ENCODE measurements around the gene SFXN4. TPM values are rescaled to one million over a fixed set of nuclear protein-coding genes. Genes with fewer than 3 reads are reported as not detected.
"Not testable (repeated sequence)": the region's sequence is repeated elsewhere in the genome, so short reads cannot be mapped to it uniquely, and the experiment has no call there.

Gene SFXN4
- total RNA-seq, 1 donor from 2014 or later: 52.7 TPM

- H3K27ac ChIP-seq (replicated peaks): no peak overlapping the region
- TF ChIP-seq, protein P1, sequence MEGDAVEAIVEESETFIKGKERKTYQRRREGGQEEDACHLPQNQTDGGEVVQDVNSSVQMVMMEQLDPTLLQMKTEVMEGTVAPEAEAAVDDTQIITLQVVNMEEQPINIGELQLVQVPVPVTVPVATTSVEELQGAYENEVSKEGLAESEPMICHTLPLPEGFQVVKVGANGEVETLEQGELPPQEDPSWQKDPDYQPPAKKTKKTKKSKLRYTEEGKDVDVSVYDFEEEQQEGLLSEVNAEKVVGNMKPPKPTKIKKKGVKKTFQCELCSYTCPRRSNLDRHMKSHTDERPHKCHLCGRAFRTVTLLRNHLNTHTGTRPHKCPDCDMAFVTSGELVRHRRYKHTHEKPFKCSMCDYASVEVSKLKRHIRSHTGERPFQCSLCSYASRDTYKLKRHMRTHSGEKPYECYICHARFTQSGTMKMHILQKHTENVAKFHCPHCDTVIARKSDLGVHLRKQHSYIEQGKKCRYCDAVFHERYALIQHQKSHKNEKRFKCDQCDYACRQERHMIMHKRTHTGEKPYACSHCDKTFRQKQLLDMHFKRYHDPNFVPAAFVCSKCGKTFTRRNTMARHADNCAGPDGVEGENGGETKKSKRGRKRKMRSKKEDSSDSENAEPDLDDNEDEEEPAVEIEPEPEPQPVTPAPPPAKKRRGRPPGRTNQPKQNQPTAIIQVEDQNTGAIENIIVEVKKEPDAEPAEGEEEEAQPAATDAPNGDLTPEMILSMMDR (IDR thresholded peaks at IDR 0.05; ENCODE audit: borderline replicate concordance): no peak
These were observed 18.3 kb upstream of the SFXN4 start for GRCh38 chr10:119183664-119184412.

DNA sequence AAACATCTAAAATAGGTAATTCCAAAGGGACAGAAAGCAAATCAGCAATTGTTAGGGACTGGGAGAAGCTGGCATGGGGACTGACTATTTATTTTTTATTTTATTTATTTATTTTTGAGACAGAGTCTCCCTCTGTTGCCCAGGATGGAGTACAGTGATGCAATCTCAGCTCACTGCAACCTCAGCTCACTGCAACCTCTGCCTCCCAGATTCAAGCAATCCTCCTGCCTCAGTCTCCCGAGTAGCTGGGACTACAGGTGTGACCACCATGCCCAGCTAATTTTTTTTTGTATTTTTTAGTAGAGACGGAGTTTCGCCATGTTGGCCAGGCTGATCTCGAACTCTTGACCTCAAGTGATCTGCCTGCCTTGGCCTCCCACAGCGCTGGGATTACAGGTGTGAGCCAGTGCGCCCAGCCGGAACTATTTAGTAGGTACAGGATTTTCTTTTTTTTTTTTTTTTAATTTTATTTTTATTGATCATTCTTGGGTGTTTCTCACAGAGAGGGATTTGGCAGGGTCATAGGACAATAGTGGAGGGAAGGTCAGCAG is 15.4 kb upstream of the SFXN4 start:
- H3K4me3 ChIP-seq; H3K9me3 ChIP-seq (replicated peaks); H3K27me3 ChIP-seq (ENCODE audit: low read depth); intact Hi-C loops (cut with micrococcal nuclease); H3K27ac ChIP-seq (replicated peaks); DNase-seq: not testable (repeated sequence)
- peaks cover 10% of the 10 kb centered on the region for H3K36me3 ChIP-seq
- peaks cover 29% of the 10 kb centered on the region for H3K4me1 ChIP-seq

More at GRCh38 chr10:119183664-119184412, 18.3 kb upstream of the SFXN4 start:
- Histone ChIP-seq H3K4me1 (peaks cover 6% of the 10 kb centered on the region), H3K27me3 (ENCODE audit: low read depth) (no peaks in the 10 kb centered on the region), H3K4me3 (no peak overlapping the region), H3K36me3 (no peaks in the 10 kb centered on the region), H3K9me3 (replicated peaks) (no peaks in the 10 kb centered on the region)
- intact Hi-C loops (cut with micrococcal nuclease): no loop called here
- DNase-seq: no peak

- H3K4me1 ChIP-seq: peaks cover 29% of the 10 kb centered on the region
- intact Hi-C loops (cut with micrococcal nuclease): no loop called here
- no peaks in the 10 kb centered on the region for H3K9me3 ChIP-seq (replicated peaks)
- peaks cover 24% of the 10 kb centered on the region for H3K36me3 ChIP-seq
- H3K4me3 ChIP-seq: peak within 1 kb of the TSS; percentile 85
- TF ChIP-seq, protein P1 (IDR thresholded peaks at IDR 0.05; ENCODE audit: borderline replicate concordance): peak; percentile 40
- H3K27me3 ChIP-seq (ENCODE audit: low read depth): no peaks in the 10 kb centered on the region
- DNase-seq: peak; percentile 96
- peak within 1 kb of the TSS; percentile 96 for H3K27ac ChIP-seq (replicated peaks)
These were observed 13.0 kb upstream of the SFXN4 start, which contains the start of gene PRDX3 for GRCh38 chr10:119178372-119179119. PRDX3 (minus strand) TSS chr10:119178812; CDS start chr10:119178790, 22 bp downstream.

DNA sequence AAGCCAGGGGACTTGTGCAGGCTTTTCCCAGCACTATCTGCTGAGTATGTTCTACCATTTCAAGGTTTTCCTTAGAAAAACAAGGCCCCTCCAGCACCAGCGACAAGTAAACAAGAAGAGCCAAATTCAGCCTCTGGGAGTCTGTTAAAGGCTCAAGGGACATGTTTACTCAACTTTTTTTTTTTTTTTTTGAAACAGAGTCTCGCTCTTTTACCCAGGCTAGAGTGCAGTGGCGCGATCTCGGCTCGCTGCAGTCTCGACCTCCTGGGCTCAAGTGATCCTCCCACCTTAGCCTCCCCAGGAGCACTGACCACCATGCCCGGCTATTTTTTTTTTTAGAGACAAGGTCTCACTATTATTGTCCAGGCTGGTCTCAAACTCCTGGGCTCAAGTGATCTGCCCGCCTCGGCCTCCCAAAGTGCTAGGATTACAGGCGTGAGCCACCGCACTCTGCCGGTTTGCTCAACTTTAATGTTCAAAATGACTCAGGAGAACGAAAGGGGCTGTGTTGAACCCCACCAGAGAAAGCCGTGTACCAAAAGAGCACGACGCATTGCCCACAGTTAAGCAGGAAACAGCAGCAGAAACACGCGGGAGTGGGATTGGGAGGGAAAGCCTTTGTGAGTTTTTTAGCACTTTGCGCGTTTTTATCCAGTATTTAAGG is 12.3 kb upstream of the SFXN4 start:
- peak overlapping the region; percentile 85 for H3K4me3 ChIP-seq
- no peaks in the 10 kb centered on the region for H3K9me3 ChIP-seq (replicated peaks)
- H3K27me3 ChIP-seq (ENCODE audit: low read depth): no peaks in the 10 kb centered on the region
- H3K36me3 ChIP-seq: peaks cover 31% of the 10 kb centered on the region
- H3K4me1 ChIP-seq: peaks cover 29% of the 10 kb centered on the region
- TF ChIP-seq, protein P1 (IDR thresholded peaks at IDR 0.05; ENCODE audit: borderline replicate concordance): no peak
- peak overlapping the region; percentile 96 for H3K27ac ChIP-seq (replicated peaks)
- intact Hi-C loops (cut with micrococcal nuclease): no loop called here
- no peak for DNase-seq

- Histone ChIP-seq H3K4me3 (no peak overlapping the region), H3K27ac (replicated peaks) (no peak overlapping the region), H3K27me3 (ENCODE audit: low read depth) (no peaks in the 10 kb centered on the region), H3K36me3 (peaks cover 48% of the 10 kb centered on the region), H3K9me3 (replicated peaks) (no peaks in the 10 kb centered on the region), H3K4me1 (peaks cover 29% of the 10 kb centered on the region)
- intact Hi-C loops (cut with micrococcal nuclease): no loop called here
- TF ChIP-seq, protein P1 (IDR thresholded peaks at IDR 0.05; ENCODE audit: borderline replicate concordance): no peak
- DNase-seq: no peak
These were observed 10.7 kb upstream of the SFXN4 start for GRCh38 chr10:119176166-119176565.
